Neural crest cell (in vitro differentiated cells): ENCODE data around the gene KRTAP4-3. TPM values are rescaled to one million over a fixed set of nuclear protein-coding genes. Genes with fewer than 3 reads are reported as not detected.

Source experiments
- DNase-seq: peaks from one replicate; pipeline ENCODE4 v3.0.0; 2021; ENCODE audit warnings: low read depth, mixed read lengths, low spot score
- H3K27ac Mint-ChIP-seq: one replicate; pipeline ENCODE4 v1.8.0; 2021; ENCODE audit warnings: mild to moderate bottlenecking, mixed read lengths; ENCODE audit not compliant: unreplicated experiment
- H3K27me3 Mint-ChIP-seq: 2 replicates; pipeline ENCODE4 v1.8.0; 2021; ENCODE audit warnings: low read depth, mild to moderate bottlenecking, mixed read lengths
- H3K36me3 Mint-ChIP-seq: 2 replicates; pipeline ENCODE4 v1.8.0; 2021; ENCODE audit warnings: low read depth, mild to moderate bottlenecking, mixed read lengths
- H3K4me1 Mint-ChIP-seq: 2 replicates; pipeline ENCODE4 v1.8.0; 2021; ENCODE audit warnings: mixed read lengths
- H3K4me3 Mint-ChIP-seq: one replicate; pipeline ENCODE4 v1.8.0; 2021; ENCODE audit warnings: mild to moderate bottlenecking, mixed read lengths
- H3K9me3 Mint-ChIP-seq: 2 replicates; pipeline ENCODE4 v1.8.0; 2021; ENCODE audit warnings: mixed read lengths
- CTCF ChIP-seq: fragments of 200-600 bp; sonication (generic); conservative IDR thresholded peaks from 2 replicates; pipeline ENCODE4 v1.5.0; 2021; ENCODE audit warnings: antibody characterized with exemption, mild to moderate bottlenecking
- long read RNA-seq: library from polyadenylated mRNA; unstranded; transcript quantifications from one replicate; pipeline ENCODE4 v2.0.0, GENCODE V29; 2020
- total RNA-seq: library from RNA; stranded (reverse); gene quantifications from 2 replicates; pipeline ENCODE4 v1.2.1, GENCODE V29; 2021

KRTAP4-3 gene
- not detected in 2 replicates for total RNA-seq
- long read RNA-seq: 0 reads

GRCh38 chr17:41168121-41168520 lies at the start of gene KRTAP4-3:
Gene KRTAP4-3 (minus strand): TSS chr17:41168221. CDS start chr17:41168172, 49 bp downstream.
- no peak within 1 kb of the TSS for H3K27ac Mint-ChIP-seq
- no peaks in the 10 kb centered on the region for H3K36me3 Mint-ChIP-seq
- peaks cover 15% of the 10 kb centered on the region for H3K27me3 Mint-ChIP-seq
- H3K4me3 Mint-ChIP-seq: no peak within 1 kb of the TSS
- no peaks in the 10 kb centered on the region for H3K9me3 Mint-ChIP-seq
- no peak for TF ChIP-seq CTCF
- no peaks in the 10 kb centered on the region for H3K4me1 Mint-ChIP-seq
- no peak for DNase-seq

GRCh38 chr17:41215681-41216080 lies 47.7 kb upstream of the KRTAP4-3 start:
- no peak overlapping the region for H3K27ac Mint-ChIP-seq
- H3K36me3 Mint-ChIP-seq: peaks cover 3% of the 10 kb centered on the region
- H3K9me3 Mint-ChIP-seq: peaks cover 7% of the 10 kb centered on the region
- H3K4me1 Mint-ChIP-seq: no peaks in the 10 kb centered on the region
- no peak for TF ChIP-seq CTCF
- peaks cover 44% of the 10 kb centered on the region for H3K27me3 Mint-ChIP-seq
- H3K4me3 Mint-ChIP-seq: no peak overlapping the region
- DNase-seq: no peak

GRCh38 chr17:41212524-41213169 lies 44.6 kb upstream of the KRTAP4-3 start:
- no peak for DNase-seq
- no peaks in the 10 kb centered on the region for H3K9me3 Mint-ChIP-seq
- no peaks in the 10 kb centered on the region for H3K36me3 Mint-ChIP-seq
- H3K27ac Mint-ChIP-seq: no peak overlapping the region
- no peak overlapping the region for H3K4me3 Mint-ChIP-seq
- H3K27me3 Mint-ChIP-seq: peaks cover 61% of the 10 kb centered on the region
- no peaks in the 10 kb centered on the region for H3K4me1 Mint-ChIP-seq
- TF ChIP-seq CTCF: no peak

GRCh38 chr17:41211845-41212466 lies 43.9 kb upstream of the KRTAP4-3 start:
- Mint-ChIP-seq H3K36me3 (no peaks in the 10 kb centered on the region), H3K4me1 (no peaks in the 10 kb centered on the region), H3K27ac (no peak overlapping the region), H3K27me3 (peaks cover 57% of the 10 kb centered on the region), H3K9me3 (no peaks in the 10 kb centered on the region), H3K4me3 (no peak overlapping the region)
- DNase-seq: no peak
- TF ChIP-seq CTCF: no peak

- H3K27me3 Mint-ChIP-seq: peaks cover 23% of the 10 kb centered on the region
- DNase-seq: no peak
- TF ChIP-seq CTCF: no peak
- H3K9me3 Mint-ChIP-seq: peaks cover 5% of the 10 kb centered on the region
- H3K4me1 Mint-ChIP-seq: no peaks in the 10 kb centered on the region
- H3K36me3 Mint-ChIP-seq: no peaks in the 10 kb centered on the region
- no peak overlapping the region for H3K27ac Mint-ChIP-seq
- no peak overlapping the region for H3K4me3 Mint-ChIP-seq
Observed at GRCh38 chr17:41199421-41200078, 31.5 kb upstream of the KRTAP4-3 start.
